Small intestine (tissue), 7 donors: ENCODE measurements around the gene LRRC28. TPM values are rescaled to one million over a fixed set of nuclear protein-coding genes. Genes with fewer than 3 reads are reported as not detected.

Source experiments
- DNase-seq, 2 donors: peaks; one replicate each; pipeline versions ENCODE4 v3.0.0 to v3.0.0-alpha.2; 2013
- FAIRE-seq: peaks from 2 replicates; lab custom pipeline; 2012; peaks lifted over from hg19 to GRCh38; lab: Jason Lieb, UNC
- H3K27ac ChIP-seq, 3 donors: one replicate each; pipeline ENCODE4 v1.5.1; 2013; ENCODE audit warnings: low read length in 2 of 3, mild to moderate bottlenecking in 2 of 3, control low read depth in 1 of 3, inconsistent platforms in 1 of 3, low read depth in 1 of 3, moderate library complexity in 1 of 3
- H3K27me3 ChIP-seq, 3 donors: one replicate each; pipeline ENCODE4 v1.6.1; 2013; ENCODE audit warnings: low read length in 3 of 3, inconsistent platforms in 1 of 3; ENCODE audit not compliant: control insufficient read depth in 3 of 3, insufficient read depth in 3 of 3
- H3K36me3 ChIP-seq, 3 donors: one replicate each; pipeline ENCODE4 v1.6.1; 2013; ENCODE audit warnings: low read length in 3 of 3, inconsistent platforms in 1 of 3, low read depth in 1 of 3, mild to moderate bottlenecking in 1 of 3, moderate library complexity in 1 of 3; ENCODE audit not compliant: control insufficient read depth in 3 of 3, insufficient read depth in 2 of 3
- H3K4me1 ChIP-seq, 3 donors: one replicate each; pipeline ENCODE4 v1.6.1; 2013; ENCODE audit warnings: low read length in 2 of 3, inconsistent platforms in 1 of 3, low read depth in 1 of 3, mild to moderate bottlenecking in 1 of 3, moderate library complexity in 1 of 3; ENCODE audit not compliant: control insufficient read depth in 3 of 3, insufficient read depth in 2 of 3
- H3K4me3 ChIP-seq, 3 donors: one replicate each; pipeline ENCODE4 v1.5.1; 2013; ENCODE audit warnings: low read length in 3 of 3, control low read depth in 1 of 3, inconsistent platforms in 1 of 3, low read depth in 1 of 3, mild to moderate bottlenecking in 1 of 3, moderate library complexity in 1 of 3
- H3K9me3 ChIP-seq, 2 donors: one replicate each; pipeline ENCODE4 v1.6.1; 2013; ENCODE audit warnings: low read depth in 1 of 2, low read length in 1 of 2; ENCODE audit not compliant: control insufficient read depth in 2 of 2, insufficient read depth in 1 of 2
- WGBS, 3 donors: extraction: QIAGEN DNeasy Blood & Tissue Kit; methylation state at CpG; one replicate each; pipeline ENCODE4 v1.1.7; 2013; 5-methylcytosine and 5-hydroxymethylcytosine counted together
- polyA plus RNA-seq, 4 donors: library from polyadenylated mRNA; stranded (reverse) in 3 of 4; unstranded in 1 of 4; fragments of 200-250 nt in 3 of 4; fragments of 120-200 nt in 1 of 4; gene quantifications; one replicate each; pipeline versions ENCODE4 v1.2.1 to v1.2.3, GENCODE V29; 2013
- donor health status: healthy with polysubstance abuse.
- donor health status: control.
- donor health status: control.
- donor health status: Bipolar disorder and iron deficiency.
- donor health status: healthy.

The LRRC28 gene
- polyA plus RNA-seq, 4 donors = 23.7 to 46.7 (median 36.9) TPM

GRCh38 chr15:99438224-99438585 is 186.9 kb downstream of the LRRC28 start:
- no peaks in the 10 kb centered on the region for H3K9me3 ChIP-seq
- H3K36me3 ChIP-seq = no peaks in the 10 kb centered on the region
- H3K4me1 ChIP-seq = peaks cover 0 to 25% (median 5%) of the 10 kb centered on the region in 3 donors
- FAIRE-seq = no peak
- no peak overlapping the region for H3K4me3 ChIP-seq
- no peak for DNase-seq
- H3K27me3 ChIP-seq = no peaks in the 10 kb centered on the region
- peak overlapping the region in 1 of 3 donors; percentile 40 for H3K27ac ChIP-seq
- 92 to 96% (median 94%) methylated on average over 11 of the region's 11 CpGs for WGBS, 3 donors

DNA sequence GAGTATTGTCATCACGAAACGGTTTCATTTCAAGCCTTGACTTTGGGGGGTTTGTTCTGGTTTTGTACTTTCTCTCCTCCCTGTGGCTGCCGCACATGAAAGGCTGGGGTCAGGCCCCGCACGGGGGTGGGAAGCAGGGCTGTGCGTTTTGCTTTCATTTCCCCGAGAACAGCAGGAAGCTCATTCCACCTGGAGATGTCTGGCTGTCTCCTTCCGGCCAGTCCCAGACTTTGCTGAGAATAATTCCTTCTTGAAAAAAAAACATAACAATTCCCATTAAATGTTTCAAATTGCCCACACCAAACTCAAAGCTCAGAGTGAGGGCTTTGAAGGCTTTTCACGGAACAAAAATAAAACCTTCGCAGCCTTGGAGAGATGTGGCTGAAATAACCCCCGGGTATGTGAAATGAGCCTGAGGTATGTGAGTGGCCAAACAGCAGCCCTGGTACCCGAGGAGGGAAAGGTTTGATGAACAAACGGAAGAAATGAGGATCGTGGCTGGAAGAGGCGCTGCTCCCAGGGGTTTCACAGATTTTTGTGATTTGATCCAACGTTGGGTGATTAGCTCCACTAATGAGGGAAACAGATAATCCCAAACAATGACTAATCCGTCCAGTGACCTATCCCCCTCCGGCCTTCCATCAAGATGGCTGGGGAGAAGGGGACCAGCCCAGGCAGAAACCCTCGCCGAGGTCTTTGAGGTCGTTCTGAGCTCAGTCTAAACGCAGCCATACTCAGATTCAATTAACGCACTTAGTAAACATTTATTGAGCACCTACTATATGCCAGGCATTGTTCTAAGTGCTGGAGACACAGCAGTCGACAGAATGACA is 187.6 kb downstream of the LRRC28 start:
- no peak overlapping the region for H3K4me3 ChIP-seq
- WGBS, 3 donors = 65 to 74% (median 69%) methylated on average over 24 of the region's 24 CpGs
- H3K4me1 ChIP-seq = peaks cover 0 to 18% (median 0%) of the 10 kb centered on the region in 3 donors
- FAIRE-seq = no peak
- no peaks in the 10 kb centered on the region for H3K27me3 ChIP-seq
- peak overlapping the region in 1 of 3 donors; percentile 40 for H3K27ac ChIP-seq
- no peak for DNase-seq
- H3K36me3 ChIP-seq = no peaks in the 10 kb centered on the region
- H3K9me3 ChIP-seq = no peaks in the 10 kb centered on the region

DNA sequence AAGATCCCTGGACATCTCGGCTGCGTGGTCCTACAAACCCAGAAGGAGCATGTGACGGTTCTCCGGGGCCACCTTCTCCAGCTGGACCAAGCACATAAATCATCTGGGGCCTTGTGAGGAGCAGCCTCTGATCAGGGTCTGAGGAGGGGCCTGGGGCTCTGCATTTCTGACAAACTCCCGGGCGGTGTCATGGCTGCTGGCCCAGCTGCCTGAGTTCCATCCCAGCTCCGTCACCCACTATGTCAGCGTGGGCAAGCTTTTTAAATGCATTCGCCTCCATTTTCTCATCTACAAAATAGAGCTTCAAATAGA is 188.2 kb downstream of the LRRC28 start:
- H3K9me3 ChIP-seq = no peaks in the 10 kb centered on the region
- FAIRE-seq = no peak
- DNase-seq = no peak
- no peak overlapping the region for H3K4me3 ChIP-seq
- no peaks in the 10 kb centered on the region for H3K36me3 ChIP-seq
- peaks cover 0 to 16% (median 0%) of the 10 kb centered on the region in 3 donors for H3K4me1 ChIP-seq
- H3K27me3 ChIP-seq = no peaks in the 10 kb centered on the region
- no peak overlapping the region for H3K27ac ChIP-seq
- 90 to 97% (median 96%) methylated on average over 9 of the region's 9 CpGs for WGBS, 3 donors

GRCh38 chr15:99440029-99440428 is 188.7 kb downstream of the LRRC28 start:
- no peaks in the 10 kb centered on the region for H3K27me3 ChIP-seq
- 78 to 89% (median 84%) methylated on average over 9 of the region's 9 CpGs for WGBS, 3 donors
- no peak overlapping the region for H3K4me3 ChIP-seq
- H3K36me3 ChIP-seq = no peaks in the 10 kb centered on the region
- FAIRE-seq = no peak
- no peak for DNase-seq
- H3K9me3 ChIP-seq = no peaks in the 10 kb centered on the region
- H3K4me1 ChIP-seq = peaks cover 0 to 10% (median 0%) of the 10 kb centered on the region in 3 donors
- H3K27ac ChIP-seq = no peak overlapping the region

Other genes with a start within 250 kb of the LRRC28 start
- gene PGPEP1L, start 243.7 kb upstream of the LRRC28 start, polyA plus RNA-seq = under 1 TPM in 1 of 4 donors, not detected in 3; 0.12 TPM
- gene SYNM, start 146.4 kb upstream of the LRRC28 start, polyA plus RNA-seq = 10 to 100 TPM in 1 of 4 donors, 1 to 10 TPM in 3; 2.9 to 18.1 (median 3.3) TPM
- 10 to 100 TPM in 1 of 4 donors, 1 to 10 TPM in 3; 3.6 to 17.2 (median 6.3) TPM for gene TTC23, start 1.9 kb upstream of the LRRC28 start, polyA plus RNA-seq